ENCODE data around the gene BMPR1A. TPM values are rescaled to one million over a fixed set of nuclear protein-coding genes. Genes with fewer than 3 reads are reported as not detected.
"Not testable (repeated sequence)": the region's sequence is repeated elsewhere in the genome, so short reads cannot be mapped to it uniquely, and the experiment has no call there.

Gene BMPR1A
- total RNA-seq, 2 experiments from 2014 or later = 2.9 to 6.8 TPM

DNA sequence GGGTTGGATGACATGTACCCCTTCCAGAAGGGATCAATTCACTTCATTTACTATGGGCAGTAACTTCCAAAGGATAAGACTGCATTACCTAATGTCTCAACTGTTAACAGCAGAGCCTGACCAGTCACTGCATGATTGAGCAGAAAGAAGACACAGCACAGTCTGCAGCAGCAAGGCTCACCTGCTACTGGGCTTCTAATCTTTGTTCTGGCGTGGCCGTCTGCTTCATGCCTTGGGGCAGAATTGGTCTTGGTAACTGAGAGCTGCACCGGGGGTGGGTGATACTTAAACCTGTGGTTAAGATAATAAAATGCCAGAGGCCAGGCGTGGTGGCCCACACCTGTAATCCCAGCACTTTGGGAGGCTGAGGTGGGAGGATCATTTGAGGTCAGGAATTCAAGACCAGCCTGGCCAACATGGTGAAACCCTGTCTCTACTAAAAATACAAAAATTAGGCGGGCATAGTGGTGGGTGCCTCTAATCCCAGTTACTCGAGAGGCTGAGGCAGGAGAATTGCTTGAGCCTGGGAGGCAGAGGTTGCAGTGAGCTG is 177.8 kb downstream of the BMPR1A start:
- H3K9me3 Mint-ChIP-seq; H3K36me3 Mint-ChIP-seq (ENCODE audit: low read depth); H3K4me1 Mint-ChIP-seq (ENCODE audit: low read depth); intact Hi-C loops (cut with micrococcal nuclease); H3K4me3 Mint-ChIP-seq; H3K27me3 Mint-ChIP-seq (ENCODE audit: low read depth); H3K27ac Mint-ChIP-seq; DNase-seq: not testable (repeated sequence)
- CTCF ChIA-PET = interaction anchor here (0.6 kb wide), 1 partner anchor 14 kb away, joined by 3 read pairs; no protein-coding TSS in a partner anchor

DNA sequence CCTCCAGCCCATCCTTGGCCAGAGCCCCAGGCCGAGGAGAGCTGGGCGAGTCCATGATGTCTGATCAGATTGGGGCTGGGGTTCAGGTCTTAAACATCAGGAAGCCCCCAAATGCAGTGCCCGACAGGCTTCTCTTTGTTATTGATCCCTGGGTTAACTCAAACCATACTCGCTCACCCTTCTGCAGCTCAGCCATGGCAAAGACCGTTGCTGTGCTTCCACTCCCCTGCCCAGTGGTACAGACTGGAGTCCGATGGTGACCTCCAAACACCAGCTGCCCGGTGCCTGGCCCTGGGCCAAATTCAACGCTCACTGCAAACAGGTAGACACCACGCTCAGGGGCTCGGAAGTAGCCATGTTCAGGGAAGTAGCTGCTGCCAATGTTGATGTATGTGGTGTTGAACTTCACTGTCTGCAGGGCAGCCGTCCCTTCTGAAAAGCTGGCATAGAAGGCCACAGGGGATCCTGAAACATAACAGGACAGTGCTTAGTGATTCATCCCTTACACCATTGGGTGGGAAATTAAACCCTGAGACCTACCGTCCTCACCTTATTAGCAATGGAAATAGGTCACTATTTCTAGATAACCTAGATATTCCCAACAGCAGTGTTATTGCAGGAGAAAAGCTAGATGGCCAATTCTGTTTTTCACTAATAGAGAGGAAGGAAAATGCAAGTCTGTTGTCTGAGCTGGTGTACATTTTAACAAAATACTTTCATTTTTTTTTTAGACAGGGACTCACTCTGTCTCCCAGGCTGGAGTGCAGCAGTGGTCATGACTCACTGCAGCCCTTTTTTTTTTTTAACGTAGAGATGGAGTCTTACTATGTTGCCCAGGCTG is 180.5 kb downstream of the BMPR1A start:
- no peak for DNase-seq
- CTCF ChIA-PET = interaction anchor here (0.6 to 3.0 kb wide), 7 partner anchors 20 to 229 kb away, joined by 3 to 22 read pairs (median 3); no protein-coding TSS in a partner anchor
- intact Hi-C loops (cut with micrococcal nuclease) = no loop called here
- Mint-ChIP-seq H3K27ac (no peak overlapping the region), H3K27me3 (ENCODE audit: low read depth) (no peaks in the 10 kb centered on the region), H3K9me3 (no peaks in the 10 kb centered on the region), H3K36me3 (ENCODE audit: low read depth) (no peaks in the 10 kb centered on the region), H3K4me3 (no peak overlapping the region), H3K4me1 (ENCODE audit: low read depth) (no peaks in the 10 kb centered on the region)

DNA sequence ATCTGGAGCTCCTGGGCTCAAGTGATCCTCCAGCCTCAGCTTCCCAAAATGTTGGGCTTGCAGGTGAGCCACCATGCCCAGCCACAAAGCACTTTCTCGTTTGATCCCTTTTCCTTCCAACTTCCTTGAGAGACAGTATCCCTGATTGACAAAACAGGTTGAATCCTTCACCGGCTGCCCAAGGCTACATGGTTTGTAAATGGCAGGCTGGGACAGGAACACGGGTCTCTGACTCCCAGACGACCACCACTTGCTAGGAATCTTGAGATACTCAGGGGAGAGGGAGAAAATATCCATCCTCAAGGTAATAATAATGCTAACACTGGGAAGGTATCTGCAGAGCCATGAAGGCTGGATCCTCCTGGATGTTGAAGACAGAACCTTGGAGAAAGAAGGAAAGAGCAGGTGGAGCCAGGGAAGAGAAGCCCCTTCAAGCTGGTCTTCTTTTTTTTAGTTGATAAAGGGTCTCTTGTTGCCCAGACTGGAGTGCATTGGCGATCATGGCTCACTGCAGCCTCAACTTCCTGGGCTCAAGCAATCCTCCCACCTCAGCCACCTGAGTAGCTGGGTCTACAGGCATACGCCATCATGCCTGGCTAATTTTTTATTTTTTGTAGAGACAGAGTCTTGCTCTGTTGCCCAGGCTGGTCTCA is 181.2 kb downstream of the BMPR1A start:
- no peaks in the 10 kb centered on the region for H3K9me3 Mint-ChIP-seq
- CTCF ChIA-PET = interaction anchor here (1.1 to 3.0 kb wide), 8 partner anchors 22 to 212 kb away, joined by 3 to 22 read pairs (median 4); no protein-coding TSS in a partner anchor
- no peak overlapping the region for H3K4me3 Mint-ChIP-seq
- H3K4me1 Mint-ChIP-seq (ENCODE audit: low read depth) = no peaks in the 10 kb centered on the region
- no peaks in the 10 kb centered on the region for H3K27me3 Mint-ChIP-seq (ENCODE audit: low read depth)
- H3K27ac Mint-ChIP-seq = no peak overlapping the region
- intact Hi-C loops (cut with micrococcal nuclease) = loop anchor here (2.0 kb wide), 2 partner anchors 157 to 211 kb away; partner anchors contain the start of genes GLUD1 and SHLD2
- no peaks in the 10 kb centered on the region for H3K36me3 Mint-ChIP-seq (ENCODE audit: low read depth)
- no peak for DNase-seq

DNA sequence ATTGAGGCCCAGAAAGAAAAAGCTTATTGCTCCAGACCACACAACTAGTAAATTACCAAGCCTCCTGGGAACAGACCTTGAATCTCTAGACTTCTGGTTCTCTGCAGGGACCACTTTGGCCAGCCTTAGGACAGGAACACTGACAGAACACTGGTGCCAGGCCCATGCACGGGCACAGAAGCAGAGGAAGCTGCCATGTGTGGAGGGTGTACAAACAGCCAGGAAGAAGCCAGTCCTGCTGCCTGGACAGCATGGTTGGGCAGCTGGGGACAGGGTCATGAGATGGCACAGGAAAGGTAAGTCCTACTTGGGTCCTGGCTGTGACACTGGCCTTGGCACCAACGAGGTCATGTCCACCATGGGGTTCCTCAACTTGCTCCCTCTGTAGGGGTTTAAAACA is 181.8 kb downstream of the BMPR1A start:
- no peaks in the 10 kb centered on the region for H3K36me3 Mint-ChIP-seq (ENCODE audit: low read depth)
- no peak overlapping the region for H3K27ac Mint-ChIP-seq
- no peaks in the 10 kb centered on the region for H3K9me3 Mint-ChIP-seq
- CTCF ChIA-PET = interaction anchor here (0.6 to 3.0 kb wide), 9 partner anchors 23 to 277 kb away, joined by 3 to 22 read pairs (median 5); no protein-coding TSS in a partner anchor
- no peak overlapping the region for H3K4me3 Mint-ChIP-seq
- H3K4me1 Mint-ChIP-seq (ENCODE audit: low read depth) = no peaks in the 10 kb centered on the region
- DNase-seq = no peak
- H3K27me3 Mint-ChIP-seq (ENCODE audit: low read depth) = no peaks in the 10 kb centered on the region
- intact Hi-C loops (cut with micrococcal nuclease) = loop anchor here (2.0 kb wide), 2 partner anchors 157 to 211 kb away; partner anchors contain the start of genes GLUD1 and SHLD2

DNA sequence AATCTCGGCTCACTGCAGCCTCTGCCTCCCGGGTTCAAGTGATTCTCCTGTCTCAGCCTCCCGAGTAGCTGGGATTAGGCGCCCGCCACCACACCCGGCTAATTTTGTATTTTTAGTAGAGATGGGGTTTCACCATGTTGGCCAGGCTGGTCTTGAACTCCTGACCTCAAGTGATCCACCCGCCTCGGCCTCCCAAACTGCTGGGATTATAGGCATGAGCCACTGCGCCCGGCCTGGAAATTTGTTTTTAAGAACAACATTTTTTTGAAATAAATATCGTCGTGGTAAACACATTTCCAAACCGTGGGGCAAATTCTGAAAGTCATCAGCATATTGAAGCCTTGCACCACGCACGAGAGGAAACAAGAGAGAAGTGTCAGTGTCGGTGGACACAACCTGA is 183.7 kb downstream of the BMPR1A start:
- CTCF ChIA-PET = interaction anchor here (0.6 to 3.0 kb wide), 15 partner anchors 10 to 1534 kb away, joined by 3 to 22 read pairs (median 3); partner anchors contain the start of genes LDB3 and MINPP1
- H3K27me3 Mint-ChIP-seq (ENCODE audit: low read depth); H3K4me1 Mint-ChIP-seq (ENCODE audit: low read depth); H3K27ac Mint-ChIP-seq; H3K9me3 Mint-ChIP-seq; DNase-seq; H3K4me3 Mint-ChIP-seq; H3K36me3 Mint-ChIP-seq (ENCODE audit: low read depth); intact Hi-C loops (cut with micrococcal nuclease): not testable (repeated sequence)

DNA sequence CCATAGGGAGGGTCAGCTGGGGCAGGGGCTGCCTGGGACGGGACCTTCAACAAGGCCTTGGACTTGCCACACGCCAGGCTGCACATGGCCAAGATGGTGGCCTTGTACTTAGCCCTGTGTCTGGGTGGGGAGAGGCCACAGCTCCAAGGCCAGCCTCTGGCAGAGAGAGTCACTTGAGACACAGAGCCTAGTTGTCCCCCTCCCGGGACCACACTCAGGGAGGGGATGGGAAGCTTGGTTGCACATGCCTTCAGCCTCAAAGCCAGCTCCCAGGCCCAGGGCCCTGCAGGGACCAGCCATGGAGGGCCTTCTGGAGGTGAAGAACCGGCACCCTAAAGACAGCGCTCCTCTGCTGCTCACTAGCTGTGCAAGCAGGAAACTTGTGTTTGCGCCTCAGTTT is 184.3 kb downstream of the BMPR1A start:
- Mint-ChIP-seq H3K36me3 (ENCODE audit: low read depth) (no peaks in the 10 kb centered on the region), H3K27me3 (ENCODE audit: low read depth) (no peaks in the 10 kb centered on the region), H3K27ac (no peak overlapping the region), H3K9me3 (no peaks in the 10 kb centered on the region), H3K4me3 (no peak overlapping the region), H3K4me1 (ENCODE audit: low read depth) (peaks cover 3% of the 10 kb centered on the region)
- intact Hi-C loops (cut with micrococcal nuclease) = no loop called here
- CTCF ChIA-PET = interaction anchor here (0.7 to 2.1 kb wide), 3 partner anchors 26 to 564 kb away, joined by 4 to 9 read pairs (median 4); partner anchors contain the start of gene MINPP1
- no peak for DNase-seq

DNA sequence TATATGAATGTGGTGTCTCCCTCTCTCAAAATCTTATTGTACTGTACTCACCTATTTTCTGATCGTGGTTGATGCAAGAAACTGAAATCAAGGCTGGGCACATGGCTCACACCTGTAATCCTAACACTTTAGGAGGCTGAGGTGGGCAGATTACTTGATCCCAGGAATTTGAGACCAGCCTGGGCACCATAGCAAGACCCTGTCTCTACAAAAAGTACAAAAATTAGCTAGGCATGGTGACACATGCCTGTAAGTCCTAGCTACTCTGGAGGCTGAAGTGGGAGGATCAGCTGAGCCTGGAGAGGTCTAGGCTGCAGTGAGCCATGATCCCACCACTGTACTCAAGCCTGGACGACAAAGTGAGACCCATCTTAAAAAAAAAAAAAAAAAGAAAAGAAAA is 185.0 kb downstream of the BMPR1A start:
- Mint-ChIP-seq H3K36me3 (ENCODE audit: low read depth) (no peaks in the 10 kb centered on the region), H3K4me1 (ENCODE audit: low read depth) (peaks cover 5% of the 10 kb centered on the region), H3K4me3 (no peak overlapping the region), H3K27me3 (ENCODE audit: low read depth) (no peaks in the 10 kb centered on the region), H3K9me3 (no peaks in the 10 kb centered on the region), H3K27ac (no peak overlapping the region)
- CTCF ChIA-PET = interaction anchor here (0.6 to 2.1 kb wide), 4 partner anchors 25 to 255 kb away, joined by 4 to 9 read pairs (median 5); no protein-coding TSS in a partner anchor
- no peak for DNase-seq
- intact Hi-C loops (cut with micrococcal nuclease) = no loop called here

DNA sequence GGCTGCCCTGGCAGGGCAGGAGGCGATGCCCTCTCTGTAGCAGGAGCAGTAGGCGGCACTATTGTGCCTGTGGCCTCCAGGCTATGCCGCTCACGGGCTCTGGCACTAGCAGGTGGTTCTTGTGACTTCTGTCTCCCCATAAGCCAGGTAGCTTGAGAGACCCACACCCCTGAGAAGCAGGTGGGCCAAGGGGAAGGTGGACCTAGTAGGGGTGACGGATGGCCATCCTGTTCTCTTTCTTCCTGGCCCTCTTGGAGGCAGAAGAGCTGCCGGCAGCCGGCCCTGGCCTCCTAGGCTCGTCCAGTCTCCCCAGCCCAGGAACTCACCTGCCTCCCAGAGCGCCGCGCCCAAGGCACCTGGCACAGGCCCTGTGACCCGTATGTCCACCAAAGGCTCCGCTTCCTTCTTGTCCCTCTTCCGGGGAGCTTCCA is 185.6 kb downstream of the BMPR1A start:
- Mint-ChIP-seq H3K4me3 (no peak overlapping the region), H3K36me3 (ENCODE audit: low read depth) (no peaks in the 10 kb centered on the region), H3K4me1 (ENCODE audit: low read depth) (peaks cover 5% of the 10 kb centered on the region), H3K9me3 (no peaks in the 10 kb centered on the region), H3K27ac (no peak overlapping the region), H3K27me3 (ENCODE audit: low read depth) (no peaks in the 10 kb centered on the region)
- DNase-seq = no peak
- CTCF ChIA-PET = interaction anchor here (0.9 to 2.1 kb wide), 3 partner anchors 25 to 84 kb away, joined by 4 to 9 read pairs (median 6); no protein-coding TSS in a partner anchor
- intact Hi-C loops (cut with micrococcal nuclease) = no loop called here

DNA sequence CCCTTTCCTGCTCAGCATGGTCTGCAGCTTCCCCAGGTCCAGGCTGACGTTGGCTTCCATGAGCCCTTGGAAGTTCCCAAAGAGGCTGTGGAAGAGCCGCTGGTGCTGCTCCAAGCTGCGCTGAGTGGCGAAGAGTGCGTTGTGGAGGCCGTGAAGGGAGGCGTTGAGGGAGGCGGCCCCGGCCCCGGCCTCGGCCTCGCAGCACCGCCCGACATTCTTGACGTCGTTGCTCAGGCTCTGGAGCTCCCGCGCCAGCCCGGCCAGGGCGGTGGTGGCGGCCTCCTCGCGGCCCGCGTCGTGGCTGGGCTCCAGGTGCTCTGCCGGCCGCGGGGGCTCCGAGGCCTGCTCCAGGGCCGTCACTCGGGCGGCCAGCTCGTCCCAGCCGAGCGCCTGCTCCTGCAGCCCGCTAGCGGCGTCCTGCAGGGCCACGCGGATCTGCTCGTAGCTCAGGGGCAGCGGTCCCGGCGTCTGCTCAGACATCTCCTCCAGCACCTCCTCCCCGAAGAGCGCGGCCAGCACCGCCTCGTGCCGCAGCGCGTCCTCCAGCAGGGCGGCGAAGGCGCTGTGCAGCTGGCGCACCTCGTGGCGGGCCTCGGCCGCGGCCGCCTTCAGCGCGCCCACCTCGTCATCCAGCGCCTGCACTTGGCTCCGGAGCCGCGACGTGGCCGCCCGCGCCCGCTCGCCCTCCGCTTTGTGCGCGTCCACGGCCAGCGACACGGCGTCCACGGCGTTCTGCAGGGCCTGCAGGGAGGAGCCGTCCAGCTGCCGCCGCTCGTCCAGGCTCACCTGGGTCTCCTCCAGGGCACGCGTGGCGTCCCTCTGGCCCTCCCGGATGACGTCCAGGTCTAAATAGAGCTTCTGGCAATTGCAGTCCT is 186.3 kb downstream of the BMPR1A start:
- peaks cover 5% of the 10 kb centered on the region for H3K4me1 Mint-ChIP-seq (ENCODE audit: low read depth)
- intact Hi-C loops (cut with micrococcal nuclease) = no loop called here
- CTCF ChIA-PET = interaction anchor here (0.9 to 2.1 kb wide), 4 partner anchors 24 to 83 kb away, joined by 4 to 10 read pairs (median 8); no protein-coding TSS in a partner anchor
- no peaks in the 10 kb centered on the region for H3K36me3 Mint-ChIP-seq (ENCODE audit: low read depth)
- no peaks in the 10 kb centered on the region for H3K27me3 Mint-ChIP-seq (ENCODE audit: low read depth)
- no peaks in the 10 kb centered on the region for H3K9me3 Mint-ChIP-seq
- DNase-seq = no peak
- no peak overlapping the region for H3K27ac Mint-ChIP-seq
- H3K4me3 Mint-ChIP-seq = no peak overlapping the region

DNA sequence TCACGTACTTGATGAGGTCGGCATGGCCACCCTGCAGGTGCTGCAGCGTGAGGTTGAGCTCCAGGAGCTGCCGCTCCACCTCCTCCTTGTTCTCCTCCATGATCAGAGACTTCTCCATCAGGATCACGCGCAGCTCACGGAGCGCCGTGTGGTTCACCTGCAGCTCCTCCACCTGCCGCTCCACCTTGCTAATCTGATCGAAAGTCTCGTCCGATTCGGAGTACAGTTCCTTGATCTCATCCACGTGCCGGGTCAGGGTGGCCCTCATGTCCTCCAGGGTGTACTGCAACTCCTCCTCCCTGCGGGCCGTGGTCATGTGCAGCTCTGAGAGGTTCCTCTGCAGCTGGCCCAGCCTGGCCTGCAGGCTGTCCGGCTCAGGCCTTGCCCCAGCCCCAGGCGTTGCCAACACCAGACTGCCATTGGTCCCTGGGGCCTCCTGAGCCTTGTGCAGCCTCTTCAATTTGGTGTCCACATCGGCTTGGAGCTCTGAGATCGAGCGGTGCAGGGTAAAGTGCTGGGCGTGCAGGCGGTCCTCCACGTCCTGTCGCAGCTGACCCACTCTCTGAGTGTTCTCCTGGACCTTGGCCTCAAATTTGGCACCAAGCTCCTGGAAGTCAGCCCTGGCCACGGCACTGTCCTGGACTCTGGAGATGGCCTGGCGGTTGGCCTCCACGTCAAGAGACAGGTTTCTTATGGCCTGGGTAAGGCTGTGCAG is 187.1 kb downstream of the BMPR1A start:
- Mint-ChIP-seq H3K27me3 (ENCODE audit: low read depth) (no peaks in the 10 kb centered on the region), H3K27ac (no peak overlapping the region), H3K4me1 (ENCODE audit: low read depth) (peaks cover 5% of the 10 kb centered on the region), H3K9me3 (no peaks in the 10 kb centered on the region), H3K36me3 (ENCODE audit: low read depth) (no peaks in the 10 kb centered on the region), H3K4me3 (no peak overlapping the region)
- DNase-seq = no peak
- CTCF ChIA-PET = interaction anchor here (2.1 kb wide), 1 partner anchor 23 kb away, joined by 10 read pairs; no protein-coding TSS in a partner anchor
- intact Hi-C loops (cut with micrococcal nuclease) = no loop called here

DNA sequence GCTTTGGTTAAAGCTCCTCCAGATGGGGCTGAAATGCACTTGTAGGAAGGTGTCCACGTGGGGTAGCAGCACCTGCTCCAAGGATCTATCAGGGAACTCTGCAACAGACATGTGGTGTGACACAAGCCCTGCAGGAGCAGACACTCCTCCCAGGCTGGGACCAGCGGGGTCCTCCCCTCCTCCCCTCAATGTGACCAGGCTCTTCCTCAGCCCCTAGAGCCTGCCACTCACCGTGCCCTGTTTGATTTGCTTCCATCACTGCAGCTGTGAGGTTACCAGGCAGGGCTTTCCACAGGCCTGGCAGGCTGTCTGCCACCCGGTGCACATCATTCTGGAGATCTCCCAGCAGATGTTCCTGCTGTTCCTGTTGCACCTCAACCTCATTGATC is 187.6 kb downstream of the BMPR1A start:
- no peaks in the 10 kb centered on the region for H3K27me3 Mint-ChIP-seq (ENCODE audit: low read depth)
- no peak overlapping the region for H3K27ac Mint-ChIP-seq
- peaks cover 6% of the 10 kb centered on the region for H3K4me1 Mint-ChIP-seq (ENCODE audit: low read depth)
- H3K4me3 Mint-ChIP-seq = no peak overlapping the region
- CTCF ChIA-PET = interaction anchor here (2.1 kb wide), 1 partner anchor 23 kb away, joined by 10 read pairs; no protein-coding TSS in a partner anchor
- H3K36me3 Mint-ChIP-seq (ENCODE audit: low read depth) = no peaks in the 10 kb centered on the region
- no peak for DNase-seq
- intact Hi-C loops (cut with micrococcal nuclease) = no loop called here
- no peaks in the 10 kb centered on the region for H3K9me3 Mint-ChIP-seq
